HCT116 (cell line): ENCODE data around the gene INPP5J. TPM values are rescaled to one million over a fixed set of nuclear protein-coding genes. Genes with fewer than 3 reads are reported as not detected.

ENCODE experiments used
- ATAC-seq: fragments of 200-7000 bp; cut with Tn5 transposase; 2 replicates; pipeline ENCODE4 v1.9.1; 2020; ENCODE audit warnings: mild to moderate bottlenecking, moderate library complexity
- BruUV-seq: library from RNA; stranded (reverse); fragments of 400-500 nt; replicated peaks from 2 replicates; lab custom pipeline; 2021; lab: Mats Ljungman, UMichigan
- CTCF ChIA-PET: fragments of 300-600 bp; sonication (Branson Sonifier 250); formaldehyde crosslinking; loops from one replicate; lab custom pipeline; 2021; ENCODE audit warnings: antibody characterized with exemption; lab: Charles Lee
- POLR2A ChIA-PET: fragments of 300-600, 350-600 bp; sonication (Branson Sonifier 250); formaldehyde crosslinking; loops from one replicate; lab custom pipeline; 2021; ENCODE audit warnings: antibody characterized with exemption; lab: Charles Lee
- RAD21 ChIA-PET, 2 experiments: fragments of 300-600 bp; sonication (Branson Sonifier 250); formaldehyde crosslinking; loops; one replicate each; lab custom pipeline; 2023; ENCODE audit warnings: low total read pairs in 2 of 2; ENCODE audit not compliant: uncharacterized antibody in 2 of 2, unreplicated experiment in 2 of 2, low non-redundant PET in 1 of 2; lab: Charles Lee
- DNase-seq: peaks from one replicate; pipeline ENCODE4 v3.0.0-alpha.2; 2010; ENCODE audit warnings: low read depth, low spot score
- H2AFZ ChIP-seq: fragments of 200-600 bp; shearing (Covaris generic), sonication (generic); 2 replicates; pipeline ENCODE4 v1.6.1; 2017; ENCODE audit warnings: low read depth, mixed run types, mixed read lengths, antibody characterized with exemption, low read length; ENCODE audit not compliant: poor library complexity, severe bottlenecking
- H3K27ac ChIP-seq: 2 replicates; pipeline ENCODE4 v1.5.1; 2012; ENCODE audit warnings: low read depth, low read length
- H3K27me3 ChIP-seq: fragments of 200-600 bp; sonication (generic); 2 replicates; pipeline ENCODE4 v1.6.1; 2016; ENCODE audit warnings: mixed run types, low read length, mixed read lengths; ENCODE audit not compliant: insufficient read depth
- H3K36me3 ChIP-seq, 2 experiments: fragments of 200-500 bp in 1 of 2; fragments of 200-600 bp in 1 of 2; sonication (Bioruptor generic) in 1 of 2; sonication (generic) in 1 of 2; 2 replicates each; pipeline versions ENCODE4 v1.5.1 to v1.6.1; 2014 to 2016; ENCODE audit warnings: low read length in 2 of 2, inconsistent platforms in 1 of 2, mixed read lengths in 1 of 2, mixed run types in 1 of 2; ENCODE audit not compliant: insufficient read depth in 2 of 2, control insufficient read depth in 1 of 2
- H3K4me1 ChIP-seq, 2 experiments: fragments of 200-600 bp in 1 of 2; sonication (generic) in 1 of 2; 2 replicates each; pipeline versions ENCODE4 v1.5.1 to v1.6.1; 2012 to 2017; ENCODE audit warnings: low read length in 2 of 2, inconsistent platforms in 1 of 2, mild to moderate bottlenecking in 1 of 2, mixed read lengths in 1 of 2, mixed run types in 1 of 2, moderate library complexity in 1 of 2; ENCODE audit not compliant: insufficient read depth in 2 of 2, control insufficient read depth in 1 of 2
- H3K4me2 ChIP-seq: fragments of 200-600 bp; sonication (generic); 2 replicates; pipeline ENCODE4 v1.6.1; 2017; ENCODE audit warnings: mixed run types, low read length, mixed read lengths
- H3K4me3 ChIP-seq, 2 experiments: fragments of 200-600 bp in 1 of 2; sonication (generic) in 1 of 2; replicated peaks in 1 of 2; 2 replicates each; pipeline ENCODE4 v1.5.1; 2011 to 2016; ENCODE audit warnings: low read length in 2 of 2, control low read depth in 1 of 2, low read depth in 1 of 2, mild to moderate bottlenecking in 1 of 2, mixed read lengths in 1 of 2, mixed run types in 1 of 2
- H3K79me2 ChIP-seq: fragments of 200-600 bp; sonication (generic); 2 replicates; pipeline ENCODE4 v1.6.1; 2017; ENCODE audit warnings: mild to moderate bottlenecking, mixed run types, low read length, moderate library complexity, mixed read lengths; ENCODE audit not compliant: insufficient read depth
- H3K9ac ChIP-seq: fragments of 200-600 bp; sonication (generic); 2 replicates; pipeline ENCODE4 v1.6.1; 2016; ENCODE audit warnings: low read length, mixed read lengths
- H3K9me2 ChIP-seq: fragments of 200-600 bp; sonication (generic), shearing (Covaris generic); 2 replicates; pipeline ENCODE4 v1.6.1; 2017; ENCODE audit warnings: mixed run types, mild to moderate bottlenecking, moderate library complexity; ENCODE audit not compliant: insufficient read depth
- H3K9me3 ChIP-seq, 2 experiments: fragments of 200-500 bp in 1 of 2; fragments of 200-600 bp in 1 of 2; sonication (Bioruptor generic) in 1 of 2; sonication (generic) in 1 of 2; 2 replicates each; pipeline ENCODE4 v1.6.1; 2014 to 2017; ENCODE audit warnings: low read length in 2 of 2, mixed read lengths in 2 of 2, inconsistent platforms in 1 of 2, low read depth in 1 of 2, mild to moderate bottlenecking in 1 of 2, mixed run types in 1 of 2, moderate library complexity in 1 of 2; ENCODE audit not compliant: control insufficient read depth in 1 of 2, insufficient read depth in 1 of 2
- H4K20me1 ChIP-seq: fragments of 200-600 bp; sonication (generic), shearing (Covaris generic); 2 replicates; pipeline ENCODE4 v1.6.1; 2017; ENCODE audit warnings: mixed run types, mild to moderate bottlenecking, moderate library complexity; ENCODE audit not compliant: insufficient read depth
- CEBPB ChIP-seq: IDR thresholded peaks from 2 replicates; pipeline ENCODE4 v1.6.1; 2012; ENCODE audit warnings: low read depth
- EZH2phosphoT487 ChIP-seq: fragments of 200-600 bp; IDR thresholded peaks from 2 replicates; pipeline ENCODE4 v1.6.1; 2018; ENCODE audit warnings: antibody characterized with exemption, borderline replicate concordance
- FOSL1 ChIP-seq: IDR thresholded peaks from 2 replicates; pipeline ENCODE4 v1.6.1; 2012; ENCODE audit warnings: low read depth
- JUND ChIP-seq: IDR thresholded peaks from 2 replicates; pipeline ENCODE4 v1.6.1; 2012
- MAX ChIP-seq: IDR thresholded peaks from 2 replicates; pipeline ENCODE4 v1.6.1; 2012
- POLR2A ChIP-seq: IDR thresholded peaks from 2 replicates; pipeline ENCODE4 v1.7.0; 2011; ENCODE audit warnings: borderline replicate concordance; ENCODE audit not compliant: insufficient read depth, insufficient read length; ENCODE audit errors: extremely low read depth
- REST ChIP-seq: IDR thresholded peaks from 2 replicates; pipeline ENCODE4 v1.6.1; 2012; ENCODE audit warnings: low read depth
- TCF7L2 ChIP-seq: IDR thresholded peaks from 2 replicates; pipeline ENCODE4 v1.7.0; 2011; ENCODE audit warnings: borderline replicate concordance, inconsistent platforms; ENCODE audit not compliant: insufficient read depth, insufficient read length; ENCODE audit errors: extremely low read depth
- ZNF274 ChIP-seq: fragments of 200-500 bp; sonication (Bioruptor generic); IDR thresholded peaks from 2 replicates; pipeline ENCODE4 v1.6.1; 2014; ENCODE audit warnings: mild to moderate bottlenecking, low read depth, low read length, inconsistent platforms
- intact Hi-C: fragments of 100-400 bp; cut with micrococcal nuclease; formaldehyde crosslinking; loops from 2 replicates; pipeline ENCODE4 v1.10.0; 2022
- total RNA-seq: library from RNA; stranded (reverse); gene quantifications from one replicate; pipeline ENCODE4 v1.2.1, GENCODE V29; 2021; ENCODE audit not compliant: unreplicated experiment

INPP5J gene
- total RNA-seq, 1 experiment from 2014 or later: 8.9 TPM

GRCh38 chr22:31144223-31144622, 21.5 kb downstream of the INPP5J start:
- ChIA-PET CTCF (interaction anchor here (1.0 to 3.1 kb wide), 2 partner anchors 36 to 64 kb away, joined by 3 to 19 read pairs; partner anchors contain the start of gene SELENOM), RAD21 (interaction anchor here in 1 of 2 experiments (0.8 kb wide), 1 partner anchor 37 kb away, joined by 3 read pairs; the partner anchor contains the start of gene SELENOM), POLR2A (interaction anchor here (1.2 kb wide), 1 partner anchor 37 kb away, joined by 3 read pairs; the partner anchor contains the start of gene SELENOM)
- Histone ChIP-seq H3K4me3 (no peak overlapping the region), H3K79me2 (no peaks in the 10 kb centered on the region), H3K9me2 (no peaks in the 10 kb centered on the region), H3K9ac (no peak overlapping the region), H4K20me1 (no peaks in the 10 kb centered on the region), H3K9me3 (no peaks in the 10 kb centered on the region), H3K27me3 (no peaks in the 10 kb centered on the region), H3K36me3 (no peaks in the 10 kb centered on the region), H3K4me2 (peak overlapping the region; percentile 22), H2AFZ (no peak overlapping the region), H3K27ac (no peak overlapping the region), H3K4me1 (peaks cover 0 to 16% of the 10 kb centered on the region in 2 experiments; a peak in 2 of 4 replicates)
- no peak for TF ChIP-seq EZH2phosphoT487
- TF ChIP-seq TCF7L2: peak; percentile 15
- no peak for TF ChIP-seq REST
- TF ChIP-seq POLR2A: no peak
- TF ChIP-seq MAX: no peak
- TF ChIP-seq FOSL1: peak; percentile 56; the same call in 1 of the 2 replicates
- TF ChIP-seq JUND: peak; percentile 65; the same call in 1 of the 2 replicates
- TF ChIP-seq ZNF274: no peak
- no peak for TF ChIP-seq CEBPB
- DNase-seq (no peak), ATAC-seq (no peak)
- no TSS peak for BruUV-seq
- intact Hi-C loops: no loop called here
